ENCODE data around the gene HNRNPH1.

Gene HNRNPH1

DNA sequence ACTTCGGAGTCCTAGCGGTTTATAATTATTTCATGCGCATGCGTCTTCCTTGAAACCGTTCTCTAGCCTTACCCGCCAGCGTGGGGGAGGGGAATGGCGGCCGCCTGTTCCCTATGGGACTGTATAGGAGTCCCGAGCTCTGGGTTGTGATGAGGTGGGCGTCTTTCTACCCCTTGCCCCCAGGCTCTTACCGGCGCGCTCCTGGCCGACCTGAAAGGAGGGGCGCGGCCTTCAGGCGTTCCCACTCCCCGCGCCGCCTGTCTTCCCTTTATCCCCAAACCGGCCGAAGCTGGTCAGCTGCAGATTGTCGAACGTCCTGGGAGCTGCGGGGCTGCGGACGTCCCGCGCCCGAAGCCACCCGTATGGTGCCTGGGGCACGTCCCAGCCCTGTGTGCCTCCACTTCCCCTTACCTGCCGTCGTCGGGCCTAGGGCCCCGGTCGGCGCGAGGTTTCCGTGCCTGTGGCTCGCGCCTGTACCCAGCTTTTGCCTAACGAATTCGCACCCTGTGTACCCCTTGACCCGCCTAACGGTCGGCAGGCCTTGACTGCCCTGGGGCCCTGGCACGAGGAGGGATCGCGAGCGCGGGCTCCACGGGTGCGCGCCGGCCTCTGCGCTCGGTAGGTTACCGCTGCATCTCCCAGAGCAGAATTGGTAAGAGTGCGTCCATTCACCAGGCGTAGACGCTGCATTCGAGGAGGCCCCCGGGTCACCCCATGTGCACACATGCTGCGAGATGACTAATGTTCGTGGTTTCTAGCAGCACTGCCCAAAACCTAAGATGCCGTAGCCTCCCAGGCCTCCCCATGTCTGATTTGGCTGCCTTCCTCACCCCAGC, 653 bp upstream of the HNRNPH1 start:
- no peak for DNase-seq (ENCODE audit: low spot score)

DNA sequence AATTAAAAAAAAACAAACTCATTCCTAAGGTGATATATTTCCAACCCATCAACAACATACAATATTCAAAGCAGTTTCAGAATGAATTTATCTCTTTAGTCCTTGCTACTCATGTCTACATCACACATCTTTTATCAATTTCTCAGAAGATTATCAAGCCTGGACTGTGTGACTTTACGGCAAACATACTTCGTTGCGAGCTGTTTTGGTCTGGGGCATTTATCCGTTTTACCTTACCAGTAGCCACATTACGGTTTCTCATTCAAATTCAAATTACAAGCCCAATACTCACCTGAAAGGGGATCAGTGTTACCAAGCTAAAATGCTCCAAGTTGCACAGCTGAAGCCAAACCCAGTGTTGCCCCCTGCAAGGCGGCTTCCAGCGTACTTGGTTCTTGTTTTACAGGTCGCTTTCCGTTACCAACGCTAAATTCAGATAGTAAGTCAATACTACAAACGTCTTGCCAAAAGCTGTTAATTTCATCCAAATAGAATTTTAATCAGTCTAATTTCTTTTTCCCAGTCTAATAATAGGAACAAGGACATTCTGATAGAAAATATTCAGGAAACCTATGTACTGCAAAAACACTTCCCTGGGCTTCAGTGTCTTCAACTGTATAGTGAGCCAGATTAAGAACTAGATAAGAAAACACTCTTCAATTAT, 1.8 kb downstream of the HNRNPH1 start:
- DNase-seq (ENCODE audit: low spot score) = no peak

DNA sequence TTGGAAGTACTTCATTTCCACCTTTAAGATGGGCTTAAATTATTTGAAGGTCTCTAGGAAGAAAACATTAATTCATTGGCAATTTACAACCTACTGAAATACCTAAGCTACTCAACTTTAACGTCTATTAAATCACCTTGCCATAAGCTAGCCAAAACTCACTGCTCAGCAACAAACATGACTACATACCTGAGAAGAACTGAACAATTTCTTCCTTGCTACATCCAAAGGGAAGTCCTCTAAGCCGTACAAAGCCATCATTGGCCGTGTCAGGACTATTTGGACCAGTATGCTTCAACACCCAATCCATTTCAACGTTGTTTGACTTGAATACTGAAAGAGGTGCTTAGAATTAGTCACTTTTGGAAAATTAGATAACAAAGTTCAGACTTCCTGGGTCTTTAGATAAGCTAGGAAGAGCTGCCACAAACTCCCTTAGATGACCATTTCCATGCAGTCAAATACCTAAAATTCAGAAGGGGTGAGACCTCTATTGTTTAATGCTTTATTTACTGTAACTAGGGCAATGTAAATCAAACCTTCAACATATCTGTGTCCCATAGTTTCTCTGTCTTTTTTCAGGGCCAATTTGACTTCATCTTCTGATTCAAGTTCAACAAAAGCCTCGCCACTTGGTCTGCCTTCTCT, 2.6 kb downstream of the HNRNPH1 start:
- no peak for DNase-seq (ENCODE audit: low spot score)

DNA sequence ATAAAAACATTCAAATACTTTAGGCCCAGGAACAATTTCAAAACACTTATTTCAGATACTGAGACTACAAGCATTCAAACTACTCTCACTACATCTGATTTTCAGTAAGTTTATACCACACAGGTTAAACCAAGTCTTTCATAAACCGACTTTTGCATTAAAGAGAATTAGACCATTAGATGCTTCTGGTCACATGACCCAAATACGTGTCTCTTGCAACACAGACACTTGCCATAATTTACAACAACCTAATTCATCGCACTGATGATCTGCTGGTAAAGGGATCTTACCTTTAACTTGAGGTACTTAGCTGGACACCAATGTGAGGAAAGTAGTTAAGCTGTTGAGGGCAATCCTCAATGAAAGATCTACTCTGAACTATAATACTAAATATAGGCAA, 3.2 kb downstream of the HNRNPH1 start:
- DNase-seq (ENCODE audit: low spot score) = no peak

- no peak for DNase-seq (ENCODE audit: low spot score)
Observed at GRCh38 chr5:179619776-179620175, 3.7 kb downstream of the HNRNPH1 start.

GRCh38 chr5:179618923-179619554, 4.4 kb downstream of the HNRNPH1 start:
- DNase-seq (ENCODE audit: low spot score) = no peak

DNA sequence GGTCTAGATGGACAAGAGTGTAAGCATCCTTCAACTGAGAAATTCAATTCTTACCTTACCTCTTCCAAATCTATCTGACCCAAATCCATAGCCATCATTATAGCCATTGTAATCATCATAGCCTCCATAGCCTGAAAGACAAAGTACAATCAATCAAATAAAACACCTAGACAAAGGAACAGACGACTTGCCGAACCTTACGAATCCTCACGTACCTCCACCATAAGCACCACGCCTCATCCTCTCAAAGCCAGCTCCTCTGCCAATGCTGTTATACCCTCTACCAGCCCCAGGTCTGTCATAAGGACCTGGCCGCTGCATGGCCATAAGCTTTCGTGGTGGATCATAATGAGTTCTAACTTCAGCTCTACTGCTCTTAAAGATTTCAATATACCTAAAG, 5.5 kb downstream of the HNRNPH1 start:
- DNase-seq (ENCODE audit: low spot score) = no peak

GRCh38 chr5:179616002-179616594, 7.4 kb downstream of the HNRNPH1 start:
- no peak for DNase-seq (ENCODE audit: low spot score)

GRCh38 chr5:179615203-179615602, 8.3 kb downstream of the HNRNPH1 start:
- DNase-seq (ENCODE audit: low spot score) = no peak

DNA sequence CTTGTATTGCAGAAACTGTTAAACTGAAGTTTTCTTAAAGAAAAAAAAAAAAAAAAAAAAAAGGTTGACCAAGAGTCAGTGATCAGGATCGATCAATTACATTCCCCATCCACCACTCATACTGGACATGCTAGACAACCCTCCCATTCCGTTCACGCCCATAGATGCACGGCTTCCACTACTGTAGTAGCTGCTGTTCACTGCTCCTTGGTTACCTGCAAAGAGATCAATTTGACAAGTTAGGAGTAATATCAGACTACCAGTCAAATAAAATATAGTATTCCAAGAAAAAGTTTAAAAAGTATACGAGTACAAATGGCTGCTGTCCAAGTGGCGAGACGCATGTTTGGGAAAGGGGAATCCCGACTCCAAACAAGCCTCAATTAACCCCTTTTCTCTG, 8.7 kb downstream of the HNRNPH1 start:
- DNase-seq (ENCODE audit: low spot score) = no peak

DNA sequence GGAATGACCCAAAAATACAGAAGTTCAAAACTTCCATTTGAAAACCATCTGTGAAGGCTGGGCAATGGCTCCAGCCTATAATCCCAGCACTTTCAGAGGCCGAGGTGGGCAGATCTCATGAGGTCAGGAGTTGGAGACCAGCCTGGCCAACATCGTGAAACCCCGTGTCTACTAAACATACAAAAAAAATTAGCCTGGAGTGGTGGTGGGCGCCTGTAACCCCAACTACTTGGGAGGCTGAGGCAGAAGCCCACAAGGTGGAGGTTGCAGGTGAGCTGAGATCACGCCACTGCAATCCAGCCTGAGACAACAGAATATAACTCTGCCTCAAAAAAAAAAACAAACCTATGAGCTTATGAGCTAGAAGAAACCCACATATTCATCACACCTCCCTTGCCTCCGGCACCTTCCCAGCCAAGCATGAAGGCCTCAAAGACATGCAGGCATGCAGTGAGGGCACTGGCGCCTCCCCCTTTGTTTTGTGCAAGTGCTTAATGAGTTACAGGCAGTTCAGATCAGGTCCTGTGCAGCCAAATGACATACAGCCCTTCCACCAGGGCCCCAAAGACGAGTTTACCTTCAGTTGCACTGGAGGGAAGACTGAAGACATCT, 9.9 kb downstream of the HNRNPH1 start:
- no peak for DNase-seq (ENCODE audit: low spot score)

DNA sequence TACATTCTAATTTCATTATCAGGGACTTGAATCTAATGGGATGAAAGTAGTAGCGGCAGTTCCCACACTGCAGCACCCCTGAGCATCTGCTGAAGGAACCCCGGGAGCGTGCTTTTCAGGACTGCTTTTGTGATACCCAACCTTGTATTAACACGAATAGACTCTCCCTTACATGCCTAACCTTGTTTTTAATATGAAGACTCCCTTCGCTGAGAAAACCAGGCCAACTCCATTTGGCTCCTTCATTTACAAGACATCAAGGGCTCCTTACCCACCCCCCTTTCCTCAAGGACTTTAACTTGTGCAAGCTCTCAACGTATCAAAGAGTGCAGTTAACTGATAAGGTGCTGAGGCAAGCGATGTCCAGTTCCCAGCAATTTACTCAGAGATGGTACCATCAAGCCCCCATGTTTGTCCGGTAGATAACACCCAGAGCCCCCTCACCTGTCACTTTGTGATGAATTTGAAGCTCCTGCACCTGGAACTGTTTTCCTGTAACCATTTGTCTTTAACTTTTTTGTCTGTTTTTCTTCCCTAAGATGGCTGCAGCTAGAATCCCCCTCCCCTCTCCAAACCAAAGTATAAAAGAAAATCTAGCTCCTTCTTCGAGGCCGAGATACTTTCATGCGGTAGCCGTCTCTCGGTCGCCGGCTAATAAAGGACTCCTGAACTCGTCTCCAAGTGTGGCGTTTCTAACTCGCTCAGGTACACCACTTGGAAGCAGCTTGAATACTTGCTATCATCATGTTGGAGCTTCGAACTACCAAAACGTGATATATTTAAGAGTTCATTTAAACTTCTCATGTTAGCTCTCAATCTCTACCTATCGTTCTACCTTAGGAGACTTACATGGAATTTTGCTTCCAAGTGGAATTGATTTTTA, 10.7 kb downstream of the HNRNPH1 start:
- DNase-seq (ENCODE audit: low spot score) = no peak

GRCh38 chr5:179610903-179611265, 12.6 kb downstream of the HNRNPH1 start:
- DNase-seq (ENCODE audit: low spot score) = no peak

DNA sequence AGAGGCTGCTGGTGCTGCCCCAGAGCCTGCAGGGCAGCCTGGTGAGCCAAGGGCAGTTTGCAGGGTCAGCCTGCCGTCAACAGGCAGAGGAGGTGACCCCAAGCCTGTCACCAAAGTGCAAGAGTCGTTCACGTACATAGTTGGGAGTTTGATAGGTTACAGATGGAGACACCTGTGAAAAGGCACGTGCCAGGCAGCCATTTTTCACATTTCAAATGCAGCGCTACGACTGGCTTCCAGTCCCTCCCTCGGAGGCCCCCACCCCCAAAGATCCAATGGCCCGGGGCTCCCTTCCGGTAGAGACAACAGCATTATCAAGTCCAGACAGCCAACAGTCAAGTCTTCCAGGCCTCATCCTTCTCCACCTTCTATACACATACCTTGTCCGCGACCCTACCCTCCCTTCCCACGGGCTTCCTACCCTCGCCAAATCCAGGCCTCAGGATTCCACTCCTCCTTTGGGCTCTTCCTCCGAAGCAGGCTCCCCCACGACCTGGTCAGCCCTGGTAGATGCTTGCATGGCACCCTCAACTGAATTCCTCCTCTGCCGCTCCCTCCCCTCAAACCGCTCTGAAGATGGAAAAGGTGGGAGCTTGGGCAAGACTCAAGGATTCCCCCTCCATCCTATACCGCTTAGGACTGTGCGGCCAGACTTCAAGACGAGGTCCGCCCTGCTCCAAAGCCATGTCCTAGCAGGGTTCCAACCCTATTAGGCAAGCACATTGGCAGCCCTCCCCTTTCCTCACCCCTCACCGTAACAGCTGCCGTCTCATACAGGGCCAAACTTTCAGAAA, 13.2 kb downstream of the HNRNPH1 start:
- no peak for DNase-seq (ENCODE audit: low spot score)

- DNase-seq (ENCODE audit: low spot score) = no peak
Observed at GRCh38 chr5:179609834-179610108, 13.7 kb downstream of the HNRNPH1 start.

DNA sequence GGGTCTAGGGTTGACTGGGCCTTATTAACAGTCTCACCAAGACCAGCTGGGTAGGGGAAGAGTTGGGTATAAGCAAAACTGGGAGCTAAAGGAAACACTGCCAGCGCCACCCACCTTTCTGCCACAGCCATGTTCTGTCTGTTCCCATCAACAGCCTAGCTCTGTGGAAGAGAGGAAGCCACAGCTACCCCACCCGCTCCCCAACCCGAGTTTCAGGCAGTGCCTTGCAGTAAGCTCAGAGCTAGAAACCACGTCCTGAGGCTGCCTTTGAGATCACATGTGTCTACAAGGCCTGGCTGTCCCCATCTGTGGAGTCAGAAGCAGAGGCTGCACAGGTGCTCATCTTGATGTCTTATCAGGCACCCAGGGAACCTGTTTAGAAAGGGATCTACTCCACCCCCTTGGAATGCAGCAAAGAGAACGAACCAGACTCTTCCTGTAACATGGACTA, 15.3 kb downstream of the HNRNPH1 start:
- no peak for DNase-seq (ENCODE audit: low spot score)

GRCh38 chr5:179607160-179607931, 16.1 kb downstream of the HNRNPH1 start:
- no peak for DNase-seq (ENCODE audit: low spot score)

DNA sequence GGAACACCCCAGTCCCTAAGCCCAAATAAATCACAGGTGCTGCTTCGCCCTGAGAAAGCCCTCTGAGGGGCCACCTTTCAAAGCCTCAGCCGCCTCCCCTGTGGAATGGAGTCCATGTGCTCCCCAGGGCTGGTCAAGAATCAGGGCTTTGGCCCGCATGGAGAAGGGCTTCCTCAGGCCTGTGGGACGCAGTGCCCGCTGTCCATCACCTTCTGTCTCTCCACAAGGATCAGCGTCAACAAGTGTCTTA, 16.6 kb downstream of the HNRNPH1 start:
- DNase-seq (ENCODE audit: low spot score) = no peak

DNA sequence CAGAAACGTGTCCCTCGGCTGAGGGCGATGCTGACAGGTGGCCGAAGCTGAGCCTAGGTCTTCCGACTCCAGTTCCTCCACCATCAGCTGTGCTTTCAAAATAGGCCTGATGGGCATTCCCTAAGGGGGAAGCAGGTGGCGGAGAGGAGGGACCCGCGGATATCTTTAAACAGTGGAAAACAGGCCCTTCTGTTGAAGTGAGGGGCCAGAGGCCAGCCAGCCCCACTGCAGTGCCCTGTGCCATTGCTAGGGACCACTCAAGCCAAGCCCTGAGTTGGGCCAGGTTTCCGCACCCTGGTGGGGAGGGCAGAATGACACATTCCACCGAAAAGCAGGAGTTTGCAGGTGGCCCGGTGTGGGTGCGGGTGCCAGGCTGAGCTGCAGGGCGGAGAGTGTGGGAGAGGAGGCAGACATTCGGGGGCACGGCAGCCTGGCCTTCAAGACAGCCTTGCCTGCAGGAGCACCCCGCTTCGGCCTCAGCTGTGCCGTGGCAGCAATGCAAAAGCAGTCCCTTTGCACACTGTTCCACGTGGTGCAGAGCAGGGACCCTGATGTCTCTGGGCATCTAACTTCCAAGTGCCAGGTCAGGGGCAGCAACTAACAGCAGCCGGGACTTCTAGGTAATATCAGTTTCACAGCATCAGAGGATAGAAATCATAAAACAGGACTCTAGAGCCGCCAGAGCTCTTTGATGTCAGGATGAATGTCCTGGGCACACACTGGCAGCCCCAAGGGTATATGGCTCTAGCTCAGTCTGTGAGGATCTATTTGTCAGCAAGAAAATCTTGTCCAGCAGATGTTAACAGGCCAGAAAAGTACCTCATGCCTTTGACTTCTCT, 17.2 kb downstream of the HNRNPH1 start:
- no peak for DNase-seq (ENCODE audit: low spot score)
